Measurements from ENCODE around the gene CCDC87. TPM values are rescaled to one million over a fixed set of nuclear protein-coding genes. Genes with fewer than 3 reads are reported as not detected.

The CCDC87 gene
- total and polyA plus RNA-seq, 2 of the 8 experiments (the other 6 are each of a cell fraction or from before 2014, with no cell fraction given) = 0.32 to 0.99 TPM

GRCh38 chr11:66570850-66571180 lies 22.0 kb downstream of the CCDC87 start:
- H3K18ac ChIP-seq (ENCODE audit: extremely low read depth, low read length) = peak overlapping the region; percentile 62
- H3K9ac ChIP-seq (replicated peaks in 1 of 4; ENCODE audit: extremely low read depth in 1 of 4, low read depth in 3 of 4, low read length in 3 of 4) = peak overlapping the region in 2 of 4 experiments; percentile 25 to 36; a peak in 2 of 7 replicates
- peak overlapping the region; percentile 91 for H2BK20ac ChIP-seq (ENCODE audit: low read length)
- ChIA-PET CTCF (ENCODE audit: partially characterized antibody) (interaction anchor here (0.6 to 1.7 kb wide), 6 partner anchors 9 to 1941 kb away, joined by 3 to 4 read pairs (median 4); partner anchors contain the start of genes ACTN3 and ZDHHC24), POLR2A (ENCODE audit: partially characterized antibody) (interaction anchor here (0.6 to 4.8 kb wide), 8 partner anchors 9 to 278 kb away, joined by 3 to 51 read pairs (median 9); partner anchors contain the start of genes ACTN3, RBM14, RBM4 and ZDHHC24)
- no peaks in the 10 kb centered on the region for H3K79me2 ChIP-seq (ENCODE audit: control insufficient read depth in 1 of 2, insufficient read depth in 2 of 2, low read length in 2 of 2)
- H3K27ac ChIP-seq (ENCODE audit: low read depth, low read length) = peak overlapping the region; percentile 88; the same call in 1 of the 2 replicates
- H2BK5ac ChIP-seq (ENCODE audit: low read depth, low read length) = peak overlapping the region; percentile 76; the same call in 1 of the 2 replicates
- H2AFZ ChIP-seq (ENCODE audit: low read length) = no peak overlapping the region
- no peak overlapping the region for H4K8ac ChIP-seq (ENCODE audit: extremely low read depth, insufficient read depth, low read length)
- peak overlapping the region; percentile 46 for H3K4ac ChIP-seq (replicated peaks; ENCODE audit: insufficient read length, low read depth, low read length)
- H3K14ac ChIP-seq (ENCODE audit: insufficient read length) = no peak overlapping the region
- no peak overlapping the region for H3K56ac ChIP-seq (replicated peaks; ENCODE audit: insufficient read length, low read depth, low read length)
- H4K91ac ChIP-seq (replicated peaks; ENCODE audit: insufficient read length, low read length) = peak overlapping the region; percentile 97
- peak overlapping the region; percentile 93; the same call in 1 of the 2 replicates for H2BK12ac ChIP-seq (ENCODE audit: low read depth, low read length)
- peak overlapping the region; percentile 43 to 54; a peak in 2 of 4 replicates for H3K4me2 ChIP-seq (ENCODE audit: insufficient read depth in 1 of 2, low read depth in 2 of 2, low read length in 2 of 2)
- WGBS, 2 experiments (ENCODE audit: extremely low coverage in 1 of 2, insufficient coverage in 1 of 2, insufficient read length in 1 of 2, insufficient replicate concordance in 2 of 2, low coverage in 1 of 2, low lambda C conversion rate in 2 of 2, missing lambda C conversion rate in 1 of 2) = 62% methylated on average over 2 of the region's 2 CpGs; no CpG with 5 or more reads in 1 of the 2 experiments
- H2BK15ac ChIP-seq (ENCODE audit: low read length) = no peak overlapping the region; the same call in 1 of the 2 replicates
- H2AK5ac ChIP-seq (ENCODE audit: low read depth, low read length) = peak overlapping the region; percentile 79; the same call in 1 of the 2 replicates
- no peaks in the 10 kb centered on the region for H3K23me2 ChIP-seq (ENCODE audit: low read depth, low read length)
- peaks cover 11 to 20% (median 14%) of the 10 kb centered on the region in 4 experiments; a peak in 6 of 7 replicates for H3K4me1 ChIP-seq (replicated peaks in 1 of 4; ENCODE audit: control insufficient read depth in 3 of 4, insufficient read depth in 4 of 4, low read length in 3 of 4)
- H3K36me3 ChIP-seq (ENCODE audit: control insufficient read depth in 2 of 4, insufficient read depth in 4 of 4, low read length in 3 of 4) = no peaks in the 10 kb centered on the region
- H4K5ac ChIP-seq (ENCODE audit: insufficient read length, low read depth, low read length) = no peak overlapping the region
- DNase-seq (ENCODE audit: low read depth in 1 of 2, low spot score in 2 of 2) (no peak), FAIRE-seq (no peak)
- peak overlapping the region; percentile 85 for H2BK120ac ChIP-seq (replicated peaks; ENCODE audit: low read depth, low read length)
- no peak overlapping the region for H3K4me3 ChIP-seq (ENCODE audit: extremely low read depth in 1 of 4, insufficient read depth in 2 of 4, low read depth in 3 of 4, low read length in 4 of 4)
- H3K23ac ChIP-seq (ENCODE audit: insufficient read length) = no peak overlapping the region
- no peaks in the 10 kb centered on the region for H4K20me1 ChIP-seq (replicated peaks in 1 of 2; ENCODE audit: control insufficient read depth in 1 of 2, insufficient read depth in 2 of 2, low read length in 2 of 2)
- no peak for TF ChIP-seq EP300 (IDR thresholded peaks at IDR 0.05; ENCODE audit: borderline replicate concordance in 1 of 2, low read depth in 2 of 2, low read length in 2 of 2)
- no peak for TF ChIP-seq SRF (IDR thresholded peaks at IDR 0.05; ENCODE audit: low read depth, low read length)
- TF ChIP-seq BCL11A (IDR thresholded peaks at IDR 0.05; ENCODE audit: low read depth in 2 of 2, low read length in 2 of 2) = no peak
- no peak for TF ChIP-seq KDM1A (IDR thresholded peaks at IDR 0.05; ENCODE audit: borderline replicate concordance, low read length)
- no peak for TF ChIP-seq NANOG (IDR thresholded peaks at IDR 0.05; ENCODE audit: insufficient read depth, low read depth, low read length, poor library complexity, severe bottlenecking)
- H3K9me3 ChIP-seq (ENCODE audit: insufficient read depth in 2 of 2, low read depth in 1 of 2, low read length in 1 of 2) = peaks cover 6 to 7% of the 10 kb centered on the region in 2 experiments; a peak in 2 of 4 replicates
- no peaks in the 10 kb centered on the region for H3K27me3 ChIP-seq (replicated peaks in 1 of 4; ENCODE audit: control insufficient read depth in 3 of 4, extremely low read depth in 1 of 4, insufficient read depth in 3 of 4, low read length in 3 of 4)
- no peaks in the 10 kb centered on the region for H3K79me1 ChIP-seq (ENCODE audit: low read depth, low read length)
